GM10266 (cell line): ENCODE measurements around the gene LRCH4.

Experiments
- DNase-seq: peaks from one replicate; pipeline ENCODE4 v3.0.0; 2012; ENCODE audit errors: extremely low spot score
- TF ChIP-seq, protein P1 (sequence below): IDR thresholded peaks from 2 replicates; pipeline ENCODE4 v1.5.1; 2012; ENCODE audit warnings: mild to moderate bottlenecking, low read depth; ENCODE audit not compliant: control insufficient read depth, insufficient read depth; ENCODE audit errors: missing control alignments

The LRCH4 gene, protein sequence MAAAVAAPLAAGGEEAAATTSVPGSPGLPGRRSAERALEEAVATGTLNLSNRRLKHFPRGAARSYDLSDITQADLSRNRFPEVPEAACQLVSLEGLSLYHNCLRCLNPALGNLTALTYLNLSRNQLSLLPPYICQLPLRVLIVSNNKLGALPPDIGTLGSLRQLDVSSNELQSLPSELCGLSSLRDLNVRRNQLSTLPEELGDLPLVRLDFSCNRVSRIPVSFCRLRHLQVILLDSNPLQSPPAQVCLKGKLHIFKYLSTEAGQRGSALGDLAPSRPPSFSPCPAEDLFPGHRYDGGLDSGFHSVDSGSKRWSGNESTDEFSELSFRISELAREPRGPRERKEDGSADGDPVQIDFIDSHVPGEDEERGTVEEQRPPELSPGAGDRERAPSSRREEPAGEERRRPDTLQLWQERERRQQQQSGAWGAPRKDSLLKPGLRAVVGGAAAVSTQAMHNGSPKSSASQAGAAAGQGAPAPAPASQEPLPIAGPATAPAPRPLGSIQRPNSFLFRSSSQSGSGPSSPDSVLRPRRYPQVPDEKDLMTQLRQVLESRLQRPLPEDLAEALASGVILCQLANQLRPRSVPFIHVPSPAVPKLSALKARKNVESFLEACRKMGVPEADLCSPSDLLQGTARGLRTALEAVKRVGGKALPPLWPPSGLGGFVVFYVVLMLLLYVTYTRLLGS

DNA sequence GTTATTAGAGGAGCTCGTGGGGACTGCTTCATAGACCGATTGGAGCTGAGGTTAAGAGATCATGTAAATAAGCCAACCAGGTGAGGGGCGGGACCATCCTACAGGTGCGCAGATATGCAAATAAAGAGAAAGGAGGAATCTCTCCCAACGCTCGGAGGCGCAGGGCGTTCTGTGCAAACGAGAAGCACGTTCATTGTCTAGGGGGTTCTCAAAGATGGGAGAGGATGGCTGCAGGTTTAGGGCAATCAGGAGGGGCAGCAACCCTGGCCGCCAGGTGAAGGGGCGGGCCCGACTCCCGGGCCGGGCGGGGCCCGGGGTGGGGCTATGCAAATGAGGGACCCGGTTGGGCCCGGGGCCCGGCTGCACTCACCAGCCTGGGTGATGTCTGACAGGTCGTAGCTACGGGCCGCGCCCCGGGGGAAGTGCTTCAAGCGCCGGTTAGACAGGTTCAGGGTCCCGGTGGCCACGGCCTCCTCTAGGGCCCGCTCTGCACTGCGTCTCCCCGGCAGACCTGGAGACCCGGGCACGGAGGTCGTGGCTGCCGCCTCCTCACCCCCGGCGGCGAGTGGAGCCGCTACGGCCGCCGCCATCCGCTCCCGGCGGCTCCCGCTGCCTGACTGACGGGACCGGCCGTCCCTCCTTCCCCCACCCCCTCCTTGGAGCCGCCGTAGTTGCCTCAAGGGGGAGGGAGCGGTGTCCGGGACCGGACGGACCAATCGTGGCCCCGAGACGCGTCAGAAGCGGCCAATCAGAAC lies at the start of gene LRCH4:
TSS of gene LRCH4 (minus strand) at position 619 of the 755 bp plus-strand sequence. CDS start at position 590, 29 bp downstream.
- peak; percentile 78 for DNase-seq
- TF ChIP-seq, protein P1, sequence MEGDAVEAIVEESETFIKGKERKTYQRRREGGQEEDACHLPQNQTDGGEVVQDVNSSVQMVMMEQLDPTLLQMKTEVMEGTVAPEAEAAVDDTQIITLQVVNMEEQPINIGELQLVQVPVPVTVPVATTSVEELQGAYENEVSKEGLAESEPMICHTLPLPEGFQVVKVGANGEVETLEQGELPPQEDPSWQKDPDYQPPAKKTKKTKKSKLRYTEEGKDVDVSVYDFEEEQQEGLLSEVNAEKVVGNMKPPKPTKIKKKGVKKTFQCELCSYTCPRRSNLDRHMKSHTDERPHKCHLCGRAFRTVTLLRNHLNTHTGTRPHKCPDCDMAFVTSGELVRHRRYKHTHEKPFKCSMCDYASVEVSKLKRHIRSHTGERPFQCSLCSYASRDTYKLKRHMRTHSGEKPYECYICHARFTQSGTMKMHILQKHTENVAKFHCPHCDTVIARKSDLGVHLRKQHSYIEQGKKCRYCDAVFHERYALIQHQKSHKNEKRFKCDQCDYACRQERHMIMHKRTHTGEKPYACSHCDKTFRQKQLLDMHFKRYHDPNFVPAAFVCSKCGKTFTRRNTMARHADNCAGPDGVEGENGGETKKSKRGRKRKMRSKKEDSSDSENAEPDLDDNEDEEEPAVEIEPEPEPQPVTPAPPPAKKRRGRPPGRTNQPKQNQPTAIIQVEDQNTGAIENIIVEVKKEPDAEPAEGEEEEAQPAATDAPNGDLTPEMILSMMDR, result no peak

DNA sequence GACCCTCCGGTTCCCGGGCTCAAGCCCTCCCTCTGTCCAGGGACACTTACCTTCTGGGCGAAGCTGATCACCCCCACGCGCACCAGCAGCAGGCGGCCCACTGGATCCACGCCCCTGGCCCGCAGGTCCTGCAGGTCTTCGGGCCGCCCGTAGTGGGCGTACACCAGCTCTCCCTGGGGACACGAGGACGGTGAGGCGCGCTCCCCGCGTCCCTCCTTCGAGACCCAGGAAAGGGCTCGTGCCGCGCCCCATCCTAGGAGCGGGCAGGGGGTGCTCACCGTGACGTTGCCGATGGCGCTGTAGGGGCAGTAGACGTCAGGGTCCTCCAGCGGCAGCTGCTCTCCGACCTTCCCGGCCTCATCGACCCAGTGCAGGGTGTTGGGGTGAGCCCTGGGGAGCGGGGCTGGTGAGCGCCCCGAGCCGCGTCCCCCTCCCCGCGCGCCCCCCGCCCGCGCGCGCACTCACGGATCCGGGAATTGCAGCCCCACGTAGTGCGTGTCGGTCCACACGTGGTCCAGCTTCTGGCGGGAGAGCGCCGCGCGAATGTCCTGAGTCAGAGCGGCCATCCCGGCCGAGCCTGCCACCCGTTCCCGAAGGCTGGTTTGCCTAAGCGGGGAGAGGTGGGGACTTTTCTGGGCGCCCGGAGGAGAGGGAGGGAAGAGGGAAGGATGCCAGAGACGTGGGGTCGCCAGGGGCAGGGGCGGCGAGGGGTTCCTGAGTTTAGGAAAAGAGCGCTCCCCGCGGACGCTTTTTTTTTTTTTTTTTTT lies 47.2 kb upstream of the LRCH4 start:
- TF ChIP-seq, protein P1, result peak; percentile 64
- DNase-seq, result peak; percentile 87

DNA sequence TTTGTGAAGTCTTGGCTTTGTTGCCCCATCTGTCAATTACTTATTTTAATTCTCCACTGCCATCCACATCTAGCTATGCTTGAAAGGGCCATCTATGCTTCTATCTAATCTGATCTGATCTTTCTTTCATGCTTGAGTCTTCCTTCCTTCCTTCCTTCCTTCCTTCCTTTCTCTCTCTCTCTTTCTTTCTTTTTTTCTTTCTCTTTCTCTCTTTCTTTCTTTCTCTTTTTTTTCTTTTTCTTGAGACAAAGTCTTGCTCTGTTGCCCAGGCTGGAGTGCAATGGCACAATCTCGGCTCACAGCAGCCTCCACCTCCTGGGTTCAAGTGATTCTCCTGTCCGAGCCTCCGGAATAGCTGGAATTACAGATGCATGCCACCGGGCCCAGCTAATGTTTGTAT lies 44.1 kb upstream of the LRCH4 start:
- TF ChIP-seq, protein P1, result no peak

DNA sequence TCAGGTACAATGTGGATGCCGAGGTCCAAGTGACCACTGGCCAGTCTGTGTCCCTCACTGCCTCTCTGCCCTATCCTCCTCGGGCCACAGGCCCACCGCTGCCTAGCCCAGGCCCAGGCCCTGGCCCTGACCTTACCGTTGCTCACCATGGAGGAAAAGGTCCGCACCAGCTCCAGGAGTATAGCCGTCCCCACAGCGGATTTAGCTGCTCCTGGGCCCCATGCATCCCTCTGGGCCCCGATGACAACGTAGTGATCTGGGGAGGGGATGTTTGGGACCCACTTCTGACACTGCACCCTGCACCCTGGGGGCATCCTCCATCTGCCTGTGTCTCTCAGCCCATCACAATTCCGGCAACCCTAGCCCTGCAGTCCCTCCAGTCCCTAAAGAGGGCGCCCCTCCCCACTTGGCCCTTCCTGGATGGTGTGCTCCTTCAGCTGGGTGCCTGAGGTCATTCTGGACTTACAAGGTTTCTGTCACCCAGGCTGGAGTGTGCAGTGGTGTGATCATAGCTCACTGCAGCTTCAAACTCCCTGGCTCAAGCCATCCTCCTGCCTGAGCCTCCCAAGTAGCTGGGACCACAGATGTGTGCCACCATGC lies 43.3 kb upstream of the LRCH4 start:
- no peak for DNase-seq
- TF ChIP-seq, protein P1, result peak; percentile 39

More for the DNA sequence above, 44.1 kb upstream of the LRCH4 start:
- no peak for DNase-seq

DNA sequence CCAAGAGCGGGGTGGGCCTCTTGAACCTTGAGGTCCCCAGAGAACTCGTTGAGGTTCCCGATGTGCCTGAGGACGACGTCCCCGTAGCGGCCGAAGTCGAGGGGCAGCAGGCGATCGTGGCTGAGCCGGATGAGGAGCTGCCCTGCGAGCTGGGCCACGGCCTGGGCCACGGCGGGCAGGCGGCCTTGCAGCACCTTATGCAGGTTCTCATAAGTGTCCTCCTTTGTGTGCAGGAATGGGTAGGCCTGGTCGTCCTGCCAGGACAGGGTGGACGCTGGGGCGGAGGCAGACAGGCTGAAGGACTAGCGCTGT lies 41.3 kb upstream of the LRCH4 start:
- DNase-seq, result no peak
- TF ChIP-seq, protein P1, result no peak

DNA sequence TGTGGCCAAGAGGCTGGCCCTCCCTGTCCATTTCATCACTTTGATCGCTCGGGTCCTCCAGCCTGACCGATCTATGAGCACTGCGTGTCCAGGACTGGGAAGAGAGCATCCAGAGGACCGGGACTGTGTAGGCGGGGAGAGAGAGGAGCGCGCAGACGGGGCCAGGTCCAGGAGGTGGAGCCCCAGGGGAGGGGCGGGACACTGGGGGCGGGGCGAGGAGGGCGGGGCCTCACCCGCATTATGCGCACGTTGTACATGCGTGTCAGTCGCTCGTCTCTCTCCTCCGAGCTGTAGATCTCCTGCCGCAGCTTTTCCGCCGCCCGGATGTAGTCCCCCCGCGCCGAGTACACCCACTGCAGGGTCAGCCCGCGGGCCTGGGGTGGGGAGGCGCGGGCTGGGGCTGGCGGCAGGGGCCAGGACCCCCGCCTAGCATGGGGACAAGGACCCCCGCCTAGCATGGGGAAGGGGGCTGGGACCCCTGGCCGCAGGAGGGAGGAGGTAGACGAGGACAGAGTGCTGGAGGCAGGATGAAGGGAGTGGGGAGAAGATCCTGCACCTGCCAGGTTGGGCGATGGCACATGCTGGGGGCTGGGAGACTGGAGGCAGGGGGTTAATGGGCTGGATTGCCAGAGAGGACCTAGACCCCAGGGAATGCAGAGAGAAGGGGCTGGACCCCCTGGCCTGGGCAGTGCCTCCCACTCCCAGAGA lies 40.8 kb upstream of the LRCH4 start:
- DNase-seq, result peak; percentile 97
- TF ChIP-seq, protein P1, result no peak
